ENCODE data around the gene NUDT5.

DNA sequence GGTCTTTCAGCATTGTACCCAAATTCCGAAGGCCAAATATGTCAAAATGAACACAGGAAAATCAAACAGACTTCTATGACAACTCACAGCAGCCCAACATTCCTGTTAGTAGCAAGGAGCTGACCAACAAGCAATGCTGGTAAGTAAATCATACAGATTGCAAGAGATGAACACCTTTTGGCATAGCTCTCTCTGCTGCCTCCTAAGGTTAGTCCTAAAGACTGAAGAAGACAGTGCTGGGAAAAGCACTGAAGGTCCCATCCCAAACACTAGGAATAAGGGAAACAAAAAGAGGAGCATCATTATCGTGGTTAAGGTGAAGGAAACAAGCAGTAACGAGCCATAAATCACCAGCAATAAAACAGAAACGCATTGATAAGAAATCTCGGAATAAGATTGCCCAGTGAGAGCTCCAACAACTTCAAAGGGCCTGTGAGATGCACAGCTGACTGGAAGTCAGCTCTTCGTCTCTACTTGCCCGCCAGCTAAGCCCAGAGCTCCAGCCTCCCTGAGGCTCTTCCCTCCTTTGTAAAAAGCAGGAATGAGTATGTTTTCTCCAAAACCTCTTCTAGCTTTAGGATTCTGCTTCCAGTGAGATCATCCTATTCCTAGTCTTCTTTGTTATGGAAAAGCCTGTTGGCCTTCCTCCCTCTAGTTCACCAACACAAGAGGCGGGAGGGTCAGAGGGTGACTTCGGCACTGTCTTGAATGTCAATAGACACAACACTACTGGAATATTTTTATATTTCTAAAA, 15.3 kb downstream of the NUDT5 start:
- TF ChIP-seq, protein P1, sequence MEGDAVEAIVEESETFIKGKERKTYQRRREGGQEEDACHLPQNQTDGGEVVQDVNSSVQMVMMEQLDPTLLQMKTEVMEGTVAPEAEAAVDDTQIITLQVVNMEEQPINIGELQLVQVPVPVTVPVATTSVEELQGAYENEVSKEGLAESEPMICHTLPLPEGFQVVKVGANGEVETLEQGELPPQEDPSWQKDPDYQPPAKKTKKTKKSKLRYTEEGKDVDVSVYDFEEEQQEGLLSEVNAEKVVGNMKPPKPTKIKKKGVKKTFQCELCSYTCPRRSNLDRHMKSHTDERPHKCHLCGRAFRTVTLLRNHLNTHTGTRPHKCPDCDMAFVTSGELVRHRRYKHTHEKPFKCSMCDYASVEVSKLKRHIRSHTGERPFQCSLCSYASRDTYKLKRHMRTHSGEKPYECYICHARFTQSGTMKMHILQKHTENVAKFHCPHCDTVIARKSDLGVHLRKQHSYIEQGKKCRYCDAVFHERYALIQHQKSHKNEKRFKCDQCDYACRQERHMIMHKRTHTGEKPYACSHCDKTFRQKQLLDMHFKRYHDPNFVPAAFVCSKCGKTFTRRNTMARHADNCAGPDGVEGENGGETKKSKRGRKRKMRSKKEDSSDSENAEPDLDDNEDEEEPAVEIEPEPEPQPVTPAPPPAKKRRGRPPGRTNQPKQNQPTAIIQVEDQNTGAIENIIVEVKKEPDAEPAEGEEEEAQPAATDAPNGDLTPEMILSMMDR (IDR thresholded peaks at IDR 0.05): no peak
- TF ChIP-seq POLR2A (IDR thresholded peaks at IDR 0.05): no peak

All from body of pancreas (tissue), 4 donors.